ENCODE measurements around the gene PLEKHH1.
A peak's percentile ranks its signal among the peaks of the same experiment; 100 is the strongest.

PLEKHH1 gene

GRCh38 chr14:67633451-67634147, 100.5 kb downstream of the PLEKHH1 start:
- Histone ChIP-seq H3K4me1 (ENCODE audit: control insufficient read depth, low read length) (peaks cover 10% of the 10 kb centered on the region), H4K20me1 (ENCODE audit: control insufficient read depth, insufficient read depth, low read depth, low read length) (no peaks in the 10 kb centered on the region), H3K4me2 (ENCODE audit: low read length) (no peak overlapping the region), H3K27ac (ENCODE audit: low read depth, low read length) (no peak overlapping the region), H3K79me2 (ENCODE audit: control insufficient read depth, low read length) (no peaks in the 10 kb centered on the region), H3K9me3 (ENCODE audit: control insufficient read depth, insufficient read depth, low read length) (no peaks in the 10 kb centered on the region), H3K27me3 (ENCODE audit: control insufficient read depth, low read length) (0 out of 2 replicates have a peak, but pooled peaks cover 2% of the 10 kb centered on the region), H3K4me3 (ENCODE audit: low read length) (no peak overlapping the region), H3K36me3 (ENCODE audit: control insufficient read depth, low read length) (no peaks in the 10 kb centered on the region), H3F3A (ENCODE audit: control insufficient read depth, insufficient read depth) (no peaks in the 10 kb centered on the region), H3K9me2 (replicated peaks; ENCODE audit: control insufficient read depth, low read length) (no peaks in the 10 kb centered on the region)
- TF ChIP-seq CTCF (IDR thresholded peaks at IDR 0.05; ENCODE audit: low read depth, low read length, poor library complexity, severe bottlenecking) (no peak), EZH2phosphoT487 (IDR thresholded peaks at IDR 0.05; ENCODE audit: borderline replicate concordance, low read length) (no peak)

- Histone ChIP-seq H4K20me1 (ENCODE audit: control insufficient read depth, insufficient read depth, low read depth, low read length) (no peaks in the 10 kb centered on the region), H3F3A (ENCODE audit: control insufficient read depth, insufficient read depth) (no peaks in the 10 kb centered on the region), H3K27me3 (ENCODE audit: control insufficient read depth, low read length) (no peaks in the 10 kb centered on the region), H3K4me1 (ENCODE audit: control insufficient read depth, low read length) (peaks cover 10% of the 10 kb centered on the region), H3K79me2 (ENCODE audit: control insufficient read depth, low read length) (no peaks in the 10 kb centered on the region), H3K4me3 (ENCODE audit: low read length) (no peak overlapping the region), H3K9me2 (replicated peaks; ENCODE audit: control insufficient read depth, low read length) (no peaks in the 10 kb centered on the region), H3K36me3 (ENCODE audit: control insufficient read depth, low read length) (no peaks in the 10 kb centered on the region), H3K4me2 (ENCODE audit: low read length) (peak overlapping the region; percentile 3), H3K27ac (ENCODE audit: low read depth, low read length) (peak overlapping the region; percentile 25; the same call in 1 of the 2 replicates), H3K9me3 (ENCODE audit: control insufficient read depth, insufficient read depth, low read length) (no peaks in the 10 kb centered on the region)
- no peak for TF ChIP-seq CTCF (IDR thresholded peaks at IDR 0.05; ENCODE audit: low read depth, low read length, poor library complexity, severe bottlenecking)
- no peak for TF ChIP-seq EZH2phosphoT487 (IDR thresholded peaks at IDR 0.05; ENCODE audit: borderline replicate concordance, low read length)
Observed at GRCh38 chr14:67636361-67636919, 103.3 kb downstream of the PLEKHH1 start.

GRCh38 chr14:67638642-67639041, 105.6 kb downstream of the PLEKHH1 start:
- Histone ChIP-seq H3K27ac (ENCODE audit: low read depth, low read length) (no peak overlapping the region), H3F3A (ENCODE audit: control insufficient read depth, insufficient read depth) (no peaks in the 10 kb centered on the region), H3K9me3 (ENCODE audit: control insufficient read depth, insufficient read depth, low read length) (no peaks in the 10 kb centered on the region), H3K9me2 (replicated peaks; ENCODE audit: control insufficient read depth, low read length) (no peaks in the 10 kb centered on the region), H3K4me1 (ENCODE audit: control insufficient read depth, low read length) (peaks cover 10% of the 10 kb centered on the region), H4K20me1 (ENCODE audit: control insufficient read depth, insufficient read depth, low read depth, low read length) (no peaks in the 10 kb centered on the region), H3K27me3 (ENCODE audit: control insufficient read depth, low read length) (no peaks in the 10 kb centered on the region), H3K4me2 (ENCODE audit: low read length) (no peak overlapping the region), H3K4me3 (ENCODE audit: low read length) (no peak overlapping the region), H3K36me3 (ENCODE audit: control insufficient read depth, low read length) (no peaks in the 10 kb centered on the region), H3K79me2 (ENCODE audit: control insufficient read depth, low read length) (no peaks in the 10 kb centered on the region)
- TF ChIP-seq CTCF (IDR thresholded peaks at IDR 0.05; ENCODE audit: low read depth, low read length, poor library complexity, severe bottlenecking) (no peak), EZH2phosphoT487 (IDR thresholded peaks at IDR 0.05; ENCODE audit: borderline replicate concordance, low read length) (no peak)

All from DOHH2 (cell line).